Osteocyte (in vitro differentiated cells): Measurements from ENCODE around the gene ATF6B. TPM values are rescaled to one million over a fixed set of nuclear protein-coding genes. Genes with fewer than 3 reads are reported as not detected.

Experiments
- microRNA-seq: library from miRNA; unstranded; fragments of <30 nt; microRNA quantifications from one replicate; pipeline ENCODE4 v1.1.0, GENCODE V29; 2020; ENCODE audit not compliant: unreplicated experiment
- total RNA-seq: library from RNA; stranded (reverse); gene quantifications from 2 replicates; pipeline ENCODE4 v1.2.1, GENCODE V29; 2021

The ATF6B gene
- total RNA-seq, 1 donor from 2014 or later, result 109 TPM

Small RNA genes within 50 kb of the gene (microRNA-seq; reads per million reads assigned to microRNA genes)
- 2.2 reads per million for gene MIR6721

Other genes with a start within 250 kb of the ATF6B start
- not detected in 2 replicates for gene SLC44A4, start 249.2 kb downstream of the ATF6B start, total RNA-seq
- gene EHMT2, start 230.5 kb downstream of the ATF6B start, total RNA-seq, result 62.4 and 66.7 TPM in 2 replicates
- gene ZBTB12, start 226.2 kb downstream of the ATF6B start, total RNA-seq, result 8.3 and 8.8 TPM in 2 replicates
- gene C2, start 200.5 kb downstream of the ATF6B start, total RNA-seq, result 2.3 and 2.4 TPM in 2 replicates
- gene CFB, start 182.2 kb downstream of the ATF6B start, total RNA-seq, result 4.2 and 6.9 TPM in 2 replicates
- 59.3 and 66.8 TPM in 2 replicates for gene NELFE, start 169.3 kb downstream of the ATF6B start, total RNA-seq
- 69.3 and 84.3 TPM in 2 replicates for gene SKIC2, start 169.1 kb downstream of the ATF6B start, total RNA-seq
- 28.6 and 30.8 TPM in 2 replicates for gene DXO, start 156.1 kb downstream of the ATF6B start, total RNA-seq
- gene C4A, start 146.2 kb downstream of the ATF6B start, total RNA-seq, result 13.5 and 15.2 TPM in 2 replicates
- gene C4B, start 113.5 kb downstream of the ATF6B start, total RNA-seq, result 10.5 and 11.8 TPM in 2 replicates
- 0.30 and 0.44 TPM in 2 replicates for gene CYP21A2, start 89.8 kb downstream of the ATF6B start, total RNA-seq
- 13.1 and 13.9 TPM in 2 replicates for gene TNXB, start 18.9 kb downstream of the ATF6B start, total RNA-seq
- 5.3 and 7.5 TPM in 2 replicates for gene FKBPL, start 2.0 kb upstream of the ATF6B start, total RNA-seq
- 1.2 and 2.1 TPM in 2 replicates for gene PRRT1, start 23.7 kb upstream of the ATF6B start, total RNA-seq
- gene PPT2, start 25.9 kb upstream of the ATF6B start, total RNA-seq, result 40.8 and 45.5 TPM in 2 replicates
- 21.4 and 22.8 TPM in 2 replicates for gene EGFL8, start 36.3 kb upstream of the ATF6B start, total RNA-seq
- 81.1 and 82.6 TPM in 2 replicates for gene AGPAT1, start 47.8 kb upstream of the ATF6B start, total RNA-seq
- 47.1 and 51.6 TPM in 2 replicates for gene RNF5, start 50.2 kb upstream of the ATF6B start, total RNA-seq
- gene AGER, start 56.0 kb upstream of the ATF6B start, total RNA-seq, result 3.8 and 4.1 TPM in 2 replicates
- 71.4 and 77.1 TPM in 2 replicates for gene PBX2, start 62.0 kb upstream of the ATF6B start, total RNA-seq
- gene GPSM3, start 64.4 kb upstream of the ATF6B start, total RNA-seq, result 7.5 TPM in 2 replicates
- 0.83 and 1.5 TPM in 2 replicates for gene NOTCH4, start 95.8 kb upstream of the ATF6B start, total RNA-seq
- not detected in 2 replicates for gene TSBP1, start 243.7 kb upstream of the ATF6B start, total RNA-seq